C1 segment of cervical spinal cord (tissue), 14 donors: ENCODE results near the gene FUT7.

ENCODE experiments used
- DNase-seq, 14 donors: peaks; one replicate each; lab custom pipeline; 2025; lab: John Stamatoyannopoulos, UW

Gene FUT7

DNA sequence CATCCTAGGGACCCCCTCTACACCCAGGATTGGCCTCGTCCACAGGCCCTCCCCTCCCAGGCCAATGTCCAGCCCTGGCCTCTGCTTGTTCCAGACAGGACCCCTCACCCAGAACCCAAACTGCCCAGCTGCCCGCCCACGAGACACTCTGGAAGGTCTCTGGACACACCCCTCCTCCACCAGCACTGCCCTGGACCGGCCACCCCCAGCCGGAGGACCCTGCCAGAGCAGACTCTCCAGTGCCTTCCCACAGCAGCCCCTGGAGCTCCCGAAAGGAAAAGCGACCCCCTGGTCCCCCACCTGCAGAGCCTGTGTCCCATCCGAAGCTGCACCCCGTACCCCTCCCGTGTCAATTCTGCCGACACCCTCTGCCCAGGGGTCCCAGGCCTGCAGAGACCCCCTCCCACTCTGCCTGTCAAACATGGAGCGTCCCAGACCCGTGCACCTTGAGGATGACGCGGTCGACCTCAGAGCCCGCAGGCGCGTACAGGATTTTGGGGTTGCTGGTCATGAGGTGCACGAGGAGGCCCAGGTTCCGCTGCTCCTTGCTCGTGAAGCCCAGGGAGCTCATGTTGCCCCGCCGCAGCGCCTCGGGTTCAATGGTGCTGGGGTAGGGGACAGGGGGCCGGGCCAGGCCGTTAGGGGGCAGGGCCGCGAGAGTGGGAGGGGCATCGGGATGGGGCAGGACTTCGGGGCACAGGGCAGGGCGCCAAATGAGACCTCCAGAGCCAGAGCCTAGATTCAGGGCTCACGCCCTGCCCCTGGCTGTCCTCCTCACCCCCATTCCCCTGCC, 11.8 kb downstream of the FUT7 start:
- no peak for DNase-seq

DNA sequence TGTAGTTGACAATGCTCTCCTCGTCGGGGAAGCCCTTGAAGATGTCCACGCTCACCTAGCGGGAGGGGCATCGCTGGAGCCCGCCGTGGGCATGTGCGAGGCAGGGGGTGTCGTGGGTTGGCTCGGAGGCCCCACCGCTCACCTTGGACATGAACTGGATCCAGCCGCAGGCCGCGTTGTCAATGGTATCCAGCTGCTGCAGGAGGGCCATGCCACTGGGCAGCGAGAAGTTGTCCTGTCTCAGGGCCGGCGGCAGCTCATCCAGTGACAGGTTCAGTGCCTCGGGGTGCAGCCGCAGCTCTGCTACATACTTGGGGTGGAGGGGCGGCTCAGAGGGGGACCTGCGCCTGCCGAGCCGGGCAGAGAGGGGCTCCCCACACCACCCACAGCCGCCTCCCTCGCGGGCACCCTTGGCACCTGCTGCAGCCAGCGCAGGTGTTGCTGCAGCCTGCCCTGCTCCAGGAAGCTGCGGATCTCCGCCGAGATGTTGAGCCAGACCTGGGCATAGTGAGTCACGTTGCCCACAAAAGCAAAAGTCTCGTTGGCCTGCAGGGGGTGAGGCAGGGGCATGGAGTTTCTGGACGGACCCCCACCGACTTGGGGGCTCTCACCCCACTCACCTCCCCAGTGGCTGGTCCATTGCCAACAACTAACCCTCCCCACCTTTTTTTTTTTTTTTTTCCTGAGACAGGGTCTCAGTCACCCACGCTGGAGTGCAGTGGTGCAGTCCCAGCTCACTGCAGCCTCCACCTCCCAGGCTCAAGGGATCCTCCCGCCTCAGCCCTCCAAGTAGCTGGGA, 12.9 kb downstream of the FUT7 start:
- DNase-seq = no peak

DNA sequence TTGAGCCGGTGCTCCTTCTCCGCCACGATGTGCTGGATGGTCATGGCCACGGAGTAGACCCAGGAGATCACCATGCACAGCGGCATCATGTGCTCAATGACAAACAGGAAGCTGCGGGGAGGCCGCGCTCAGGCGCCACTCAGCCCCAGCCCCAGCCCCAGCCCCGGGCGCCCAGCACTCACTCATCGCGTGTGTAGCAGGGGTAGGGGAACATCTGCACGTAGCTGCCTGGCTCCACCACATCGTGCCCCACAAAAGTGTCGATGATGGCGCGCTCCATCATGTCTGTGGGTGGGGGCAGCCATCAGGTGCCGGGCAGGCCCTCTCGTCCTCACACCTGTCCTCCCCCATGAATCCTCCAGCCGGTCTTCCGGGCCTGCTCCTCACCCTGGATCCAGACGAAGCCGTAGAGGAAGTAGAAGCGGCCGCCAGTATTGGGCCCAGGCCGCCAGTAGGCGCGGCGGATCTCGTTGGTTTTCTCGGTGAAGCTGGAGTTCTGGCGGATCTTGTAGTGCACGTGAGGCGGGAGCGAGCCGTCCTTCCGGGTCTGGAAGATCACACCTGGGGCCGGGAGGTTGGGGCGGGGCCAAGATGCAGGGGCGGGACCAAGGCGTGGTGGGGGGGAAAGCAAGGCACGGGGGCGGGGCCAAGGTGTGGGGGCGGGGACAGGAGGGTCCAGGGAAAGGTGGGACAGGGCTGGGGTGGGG, 13.9 kb downstream of the FUT7 start:
- no peak for DNase-seq

DNA sequence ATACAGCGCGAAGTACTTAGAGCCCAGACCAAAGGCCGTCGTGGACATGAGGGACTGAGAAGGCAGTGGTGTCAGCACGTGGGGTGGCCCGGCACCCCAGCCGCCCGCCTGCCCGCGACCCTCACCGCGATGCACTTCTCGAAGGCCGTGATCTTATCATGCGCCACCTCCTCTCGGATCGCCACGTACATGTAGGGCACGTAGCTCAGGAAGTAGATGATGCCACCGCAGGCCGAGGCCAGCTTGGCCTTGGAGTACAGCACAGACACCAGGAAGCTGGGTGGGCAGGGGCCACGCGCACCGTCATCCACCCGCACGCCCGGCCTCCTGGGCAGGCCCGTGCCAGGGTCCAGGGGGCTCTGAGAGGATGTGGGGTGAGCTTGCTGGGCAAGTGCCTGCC, 14.8 kb downstream of the FUT7 start:
- DNase-seq = no peak

DNA sequence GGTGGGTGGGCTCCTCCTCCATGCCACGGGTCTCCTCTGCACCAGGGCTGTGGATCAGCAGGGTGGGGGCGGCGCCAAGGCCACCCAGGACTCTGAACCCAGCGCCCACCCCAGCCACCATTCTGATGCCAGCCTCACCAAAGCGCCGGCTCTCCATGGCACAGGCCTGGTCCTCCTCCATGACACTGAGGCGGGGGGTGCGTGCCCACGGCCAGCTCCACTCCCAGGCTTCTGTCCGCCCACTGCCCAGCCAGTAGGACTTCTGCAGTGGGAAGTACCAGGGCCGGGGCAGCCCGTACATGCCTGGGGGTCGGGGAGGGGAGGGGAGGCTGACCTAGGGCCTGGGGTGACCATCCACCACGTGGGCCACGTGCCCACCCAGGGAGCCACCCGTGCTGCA, 15.5 kb downstream of the FUT7 start:
- no peak for DNase-seq

DNA sequence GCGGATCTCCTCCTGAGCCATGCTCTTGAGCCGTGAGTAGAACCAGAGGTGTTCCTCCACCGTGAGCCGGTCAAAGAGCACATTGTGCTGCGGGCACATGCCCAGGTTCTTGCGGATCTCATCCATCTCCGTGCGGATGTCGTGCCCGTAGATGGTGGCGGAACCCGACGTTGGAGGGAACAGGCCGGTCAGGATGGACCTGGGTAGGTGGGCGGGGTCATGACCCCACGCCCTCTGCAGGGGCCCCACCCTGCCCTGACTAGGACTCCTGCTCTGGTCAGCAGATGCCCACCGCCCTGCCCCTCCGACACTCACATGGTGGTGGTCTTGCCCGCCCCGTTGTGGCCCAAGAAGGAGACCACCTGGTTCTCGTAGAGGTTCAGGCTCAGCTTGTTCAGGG, 15.9 kb downstream of the FUT7 start:
- no peak for DNase-seq

DNA sequence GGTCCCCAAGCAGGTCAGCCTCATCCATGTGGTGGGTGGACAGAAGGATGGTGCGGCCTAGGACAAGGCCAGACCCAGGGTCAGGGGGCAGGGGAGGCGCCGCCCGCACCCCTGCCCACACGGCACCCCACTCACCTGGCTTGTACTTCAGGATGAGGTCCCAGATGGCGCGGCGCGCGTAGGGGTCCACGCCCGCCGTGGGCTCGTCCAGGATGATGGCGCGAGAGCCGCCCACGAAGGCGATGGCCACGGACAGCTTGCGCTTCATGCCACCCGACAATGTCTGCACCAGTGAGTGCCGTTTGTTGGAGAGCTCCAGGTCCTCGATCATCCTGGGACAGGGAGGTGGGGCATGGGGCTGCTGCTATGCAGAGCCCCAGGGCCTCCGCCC, 16.4 kb downstream of the FUT7 start:
- no peak for DNase-seq

DNA sequence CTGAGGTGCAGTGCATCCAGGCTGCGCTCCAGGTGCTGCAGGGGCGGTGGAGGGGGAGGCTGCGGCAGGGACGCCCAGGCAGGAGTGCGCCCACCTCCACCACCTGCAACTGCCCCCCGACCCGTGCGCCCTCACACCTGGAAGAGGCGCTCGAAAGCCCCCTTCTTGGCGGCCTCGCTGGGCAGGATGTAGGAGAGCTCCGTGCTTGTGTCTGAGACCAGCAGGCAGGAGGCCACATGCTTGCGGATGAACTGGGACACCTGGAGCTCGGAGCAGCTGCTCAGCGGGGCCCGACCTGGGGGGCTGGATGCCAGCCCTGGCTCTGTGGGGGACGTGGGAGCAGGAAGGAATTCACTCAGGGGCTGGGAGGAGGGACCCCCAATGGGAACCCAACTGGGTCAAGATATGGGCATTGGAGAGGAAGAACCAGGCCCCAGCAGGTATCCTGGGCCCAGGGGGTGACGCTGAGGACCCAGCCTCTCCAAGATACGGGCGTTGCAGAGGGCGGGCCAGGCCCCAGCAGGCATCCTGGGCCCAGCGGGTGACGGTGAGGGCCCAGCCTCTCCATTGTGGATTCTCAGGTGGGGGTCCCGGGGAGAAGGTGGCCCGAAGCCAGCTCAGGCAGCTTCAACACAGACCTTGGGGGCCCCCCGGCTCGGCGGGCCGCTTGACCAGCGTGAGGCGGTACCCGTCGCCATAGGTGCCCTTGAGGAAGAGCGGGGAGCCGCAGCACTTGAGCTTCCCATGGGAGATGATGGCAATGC, 16.9 kb downstream of the FUT7 start:
- DNase-seq = no peak

DNA sequence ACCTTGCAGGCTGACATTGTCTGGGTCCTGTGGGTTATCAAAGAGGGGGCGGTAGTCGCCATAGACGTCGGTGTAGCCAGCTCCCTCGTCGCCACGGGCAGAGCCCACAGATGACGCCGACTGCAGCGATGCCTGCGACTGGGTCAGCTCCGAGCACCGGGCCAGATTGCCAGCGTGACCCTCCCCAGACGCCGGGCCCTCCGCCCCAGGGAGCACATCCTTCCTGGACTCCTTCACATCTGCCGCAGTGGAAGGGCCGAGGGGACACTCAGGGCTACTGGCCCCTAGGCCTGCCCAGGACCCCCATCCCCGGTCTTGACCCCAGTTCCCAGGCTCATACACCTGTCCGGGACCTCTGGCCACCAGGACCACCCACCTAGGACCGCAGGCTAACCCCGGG, 17.7 kb downstream of the FUT7 start:
- DNase-seq = no peak

DNA sequence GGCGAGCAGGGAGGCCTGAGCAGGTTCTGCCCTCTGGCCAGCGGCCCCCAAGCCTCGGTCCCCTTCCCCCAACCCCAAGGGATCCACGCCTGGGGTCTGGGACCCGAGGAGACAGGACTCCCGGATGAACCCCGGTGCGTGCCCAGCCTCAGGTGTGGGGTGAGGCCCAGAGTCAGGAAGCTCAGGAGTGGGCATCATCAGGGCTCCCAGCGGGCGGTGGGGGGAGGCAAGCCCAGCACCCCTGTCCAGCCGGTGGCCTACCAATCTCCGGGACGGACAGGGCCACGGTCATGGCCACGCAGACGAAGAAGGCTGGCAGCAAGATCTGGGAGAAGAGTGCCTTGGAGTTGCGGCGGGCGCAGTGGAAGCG, 18.3 kb downstream of the FUT7 start:
- no peak for DNase-seq

DNA sequence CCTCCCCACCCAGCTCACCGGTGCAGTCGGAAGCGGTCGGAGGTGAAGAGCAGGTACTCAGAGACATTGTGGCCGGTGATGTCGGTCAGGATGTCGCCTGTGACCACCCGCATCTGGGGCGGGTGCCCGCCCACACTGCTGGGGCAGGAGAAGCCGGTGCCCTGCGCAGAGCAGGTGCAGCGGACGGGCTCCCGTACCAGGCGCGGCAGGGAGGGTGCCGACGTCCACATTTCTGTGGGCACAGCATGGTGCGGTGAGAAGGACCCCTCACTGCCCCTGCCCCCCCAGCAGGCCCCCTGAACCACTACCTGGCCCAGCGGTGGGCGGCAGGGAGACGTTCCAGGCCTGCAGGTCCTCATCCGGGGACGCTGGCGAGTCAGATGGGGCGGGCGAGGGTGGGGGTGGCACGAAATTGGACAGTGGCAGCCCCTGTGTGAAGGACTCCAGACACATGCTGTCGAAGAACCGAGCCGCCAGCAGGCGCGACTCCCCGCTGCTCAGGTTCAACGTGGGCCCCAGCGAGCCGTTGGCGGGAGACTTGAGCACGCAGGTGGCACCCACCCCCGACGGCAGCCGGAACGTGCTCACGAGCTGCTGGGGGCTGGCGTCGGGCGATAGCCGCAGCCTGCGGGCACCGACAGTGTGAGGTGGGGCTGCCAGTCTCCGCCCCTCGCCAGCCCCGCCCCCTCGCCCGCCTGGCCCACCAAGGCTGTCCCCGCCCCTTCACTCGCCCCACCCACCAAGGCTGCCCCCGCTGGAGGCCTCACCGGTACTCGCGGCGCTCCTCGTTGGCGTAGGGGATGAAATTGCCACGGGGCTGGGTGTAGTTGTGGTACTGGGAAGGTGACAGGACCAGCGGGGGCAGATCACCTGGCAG, 19.0 kb downstream of the FUT7 start:
- DNase-seq = no peak

DNA sequence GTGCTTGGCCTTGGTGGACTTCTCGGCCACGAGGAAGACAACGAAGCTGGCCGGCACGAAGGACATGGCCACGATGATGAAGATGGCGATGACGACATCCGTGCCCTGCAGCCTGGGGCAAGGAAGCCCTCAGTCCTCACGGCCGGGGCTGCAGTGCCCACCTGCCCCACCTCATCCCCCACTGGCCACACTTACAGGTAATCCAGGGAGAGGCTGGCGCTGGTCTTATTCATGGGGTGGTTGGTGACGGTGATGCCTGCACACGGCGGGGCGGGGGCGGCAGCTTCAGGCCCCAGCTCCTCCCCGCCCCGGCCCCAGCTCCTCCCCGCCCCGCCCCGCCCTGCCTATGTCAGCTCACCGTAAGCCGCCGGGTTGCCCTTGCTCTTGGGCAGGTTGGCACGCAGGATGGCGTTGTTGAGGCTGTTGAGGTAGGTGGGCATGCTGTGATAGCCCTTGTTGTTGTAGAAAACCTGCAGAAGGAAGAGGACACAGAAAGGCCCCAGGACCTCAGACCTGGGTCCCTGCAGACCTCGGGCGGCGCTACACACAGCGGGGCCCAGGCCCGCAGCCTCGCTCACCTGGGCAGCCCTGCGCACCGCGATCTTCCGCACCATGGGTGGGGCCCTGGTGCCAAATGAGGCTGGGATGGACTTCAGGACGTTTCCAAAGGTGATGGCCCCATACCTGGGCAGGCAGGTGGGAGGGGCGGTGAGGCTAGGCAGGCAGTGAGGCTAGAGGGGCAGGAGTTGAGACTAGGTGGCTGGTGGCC, 19.8 kb downstream of the FUT7 start:
- no peak for DNase-seq

DNA sequence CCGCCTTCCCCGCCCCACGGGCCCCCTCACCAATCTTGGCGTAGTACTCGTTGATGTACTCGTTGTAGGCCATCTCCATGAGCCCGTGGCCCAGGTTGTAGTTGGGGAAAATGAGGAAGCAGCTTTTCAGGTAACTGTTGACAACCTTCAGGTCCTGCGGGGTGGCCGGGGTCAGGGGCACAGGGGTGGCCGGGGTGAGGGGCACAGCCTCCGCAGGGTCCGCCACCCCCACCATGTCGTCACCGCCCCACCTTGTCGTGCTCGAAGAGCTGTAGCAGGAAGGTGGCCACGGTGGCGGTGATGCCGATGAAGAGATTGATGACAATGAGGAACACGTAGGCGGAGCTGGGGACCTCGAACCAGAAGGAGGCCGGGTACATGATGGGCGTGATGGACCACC, 20.7 kb downstream of the FUT7 start:
- no peak for DNase-seq

DNA sequence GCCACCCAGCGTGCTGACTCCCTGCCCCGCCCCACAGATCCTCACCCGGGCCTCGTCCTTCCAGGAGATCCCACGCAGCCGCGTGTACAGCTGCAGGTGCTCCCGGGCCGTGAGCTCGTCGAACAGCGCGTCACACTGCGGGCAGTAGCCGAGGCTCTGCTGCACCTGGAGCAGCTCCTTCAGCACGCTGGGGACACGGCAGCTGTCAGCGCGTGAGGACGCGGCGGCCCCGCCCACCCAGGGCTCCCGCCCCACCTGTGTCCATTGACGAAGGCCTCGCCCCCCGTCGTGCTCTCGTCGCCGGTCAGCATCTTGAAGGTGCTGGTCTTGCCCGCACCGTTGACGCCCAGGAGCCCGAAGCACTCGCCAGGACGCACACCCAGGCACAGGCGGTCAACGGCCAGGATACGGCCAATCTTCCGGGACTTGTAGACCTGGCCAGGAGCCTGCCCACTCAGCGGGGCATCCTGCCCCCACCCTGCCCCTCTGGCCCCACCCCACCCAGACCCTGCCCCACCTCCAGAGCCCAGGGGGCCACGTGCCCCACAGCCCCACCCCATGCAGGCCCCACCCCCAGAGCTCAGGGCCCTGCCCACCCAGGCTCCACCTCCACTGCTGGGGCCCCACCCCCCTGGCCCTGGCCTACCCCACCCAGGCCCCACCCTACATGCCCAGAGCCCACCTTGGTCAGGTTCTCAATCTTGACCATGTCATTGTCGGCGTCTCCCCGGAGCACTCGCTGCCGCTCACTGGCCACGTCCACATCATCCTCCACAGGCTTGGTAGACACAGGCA, 21.8 kb downstream of the FUT7 start:
- DNase-seq = no peak

DNA sequence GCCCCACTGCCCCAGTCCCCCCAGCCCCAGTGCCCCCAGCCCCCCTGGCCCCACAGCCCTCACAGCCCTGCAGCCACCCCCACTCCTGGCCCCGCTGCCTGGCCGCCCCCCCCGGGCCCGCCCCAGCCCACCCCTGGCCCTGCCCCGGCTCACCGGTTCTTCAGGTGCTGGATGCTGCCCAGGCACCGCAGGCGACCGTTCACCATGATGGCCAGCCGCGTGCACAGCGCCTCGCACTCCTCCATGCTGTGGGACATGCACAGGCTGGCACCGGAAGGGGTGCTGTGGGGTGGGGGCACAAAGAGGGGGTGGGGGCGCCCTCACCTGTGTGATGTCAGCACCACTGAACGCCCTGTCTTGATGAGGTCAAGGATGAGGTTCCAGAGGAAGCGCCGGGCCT, 22.7 kb downstream of the FUT7 start:
- no peak for DNase-seq

DNA sequence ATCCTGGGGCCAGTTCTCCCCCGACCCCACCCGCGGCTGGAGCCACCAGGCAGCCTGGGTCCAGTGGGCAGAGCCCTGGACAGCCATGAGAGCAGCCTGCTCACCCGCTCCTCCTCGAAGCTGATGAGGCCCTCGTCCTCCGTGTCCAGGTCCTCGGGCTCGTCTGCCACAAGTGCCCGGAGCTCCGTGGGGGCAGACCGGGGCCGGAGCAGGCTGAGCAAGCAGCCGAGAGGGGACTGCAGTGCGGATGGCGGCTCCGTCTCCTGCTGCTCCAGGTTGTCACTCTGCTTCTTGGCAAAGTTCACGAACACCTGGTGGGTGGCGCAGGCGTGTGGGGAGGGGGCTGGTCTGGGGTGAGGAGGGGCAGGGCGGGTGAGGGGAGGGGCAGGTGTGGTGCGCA, 23.6 kb downstream of the FUT7 start:
- no peak for DNase-seq

DNA sequence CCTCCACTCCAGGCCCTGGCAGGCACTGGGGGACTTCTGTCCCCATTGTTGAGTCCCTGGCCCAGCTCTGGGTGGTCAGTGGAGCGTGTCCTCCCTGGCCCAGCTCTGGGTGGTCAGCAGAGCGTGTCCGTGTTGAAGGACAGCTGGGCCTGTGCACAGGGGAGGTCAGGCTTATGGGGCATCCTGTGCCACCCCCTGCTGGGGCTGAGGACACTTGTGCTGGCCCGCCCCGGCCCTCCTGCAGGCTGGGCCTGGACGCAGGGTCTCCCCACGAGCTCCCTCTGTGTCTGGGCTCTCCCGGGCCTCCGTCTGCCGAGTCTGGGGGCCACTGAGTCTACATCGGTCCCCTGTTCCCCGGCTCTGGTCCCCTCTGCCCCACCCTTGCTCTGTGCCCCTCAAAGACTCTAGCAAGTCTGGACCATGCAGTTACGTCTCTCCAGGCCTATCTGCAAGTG, 24.0 kb downstream of the FUT7 start:
- no peak for DNase-seq

DNA sequence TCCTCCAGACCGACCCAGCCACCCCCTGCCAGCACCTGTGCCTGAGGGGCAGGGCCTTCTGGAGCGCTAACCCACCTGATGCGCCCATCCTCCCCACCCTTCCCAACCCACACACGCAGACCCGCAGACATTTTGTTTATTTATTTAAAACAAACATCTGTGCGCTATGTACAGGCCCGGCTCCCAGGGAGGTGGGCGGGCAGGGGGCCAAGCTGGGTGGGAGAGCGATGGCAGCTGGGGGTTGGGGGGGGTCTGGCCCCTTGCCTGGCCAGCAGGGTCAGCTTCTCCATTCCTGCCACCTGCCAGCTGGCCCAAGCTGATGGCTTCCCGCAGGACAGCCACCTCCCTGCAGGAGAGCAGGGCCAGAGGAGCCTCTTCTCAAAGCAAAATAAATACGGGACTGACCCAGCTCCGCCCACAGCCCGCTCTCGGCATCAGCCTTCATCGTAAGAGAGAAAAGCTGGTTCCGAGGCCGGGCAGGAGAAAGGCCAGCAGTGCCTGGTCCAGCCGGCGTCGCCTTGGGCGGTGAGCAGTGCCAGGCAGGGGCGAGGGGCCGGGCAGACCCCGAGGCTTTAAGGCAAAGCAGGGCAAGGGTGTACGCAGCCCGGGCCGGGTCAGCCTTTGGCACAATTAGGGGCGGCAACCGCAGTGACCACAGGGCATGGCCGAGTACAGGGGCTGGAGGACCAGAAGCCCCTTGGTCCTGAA, 24.6 kb downstream of the FUT7 start:
- DNase-seq = no peak
